GM21528 (cell line): ENCODE results near the gene GPR39.

Experiments
- ATAC-seq: cut with Tn5 transposase; IDR thresholded peaks from one replicate; pipeline ENCODE4 v1.9.1; 2021; ENCODE audit warnings: mild to moderate bottlenecking, moderate library complexity; ENCODE audit not compliant: unreplicated experiment, low FRiP score

GPR39 gene

GRCh38 chr2:132407784-132408183 is 8.8 kb upstream of the GPR39 start:
- no peak for ATAC-seq

GRCh38 chr2:132412021-132412420 is 4.6 kb upstream of the GPR39 start:
- ATAC-seq: no peak

- ATAC-seq: no peak
Observed at GRCh38 chr2:132414081-132414480, 2.5 kb upstream of the GPR39 start.

- no peak for ATAC-seq
Observed at GRCh38 chr2:132415256-132415914, 1.2 kb upstream of the GPR39 start.

GRCh38 chr2:132415915-132416722 is 486 bp upstream of the GPR39 start:
- no peak for ATAC-seq

GRCh38 chr2:132417430-132418035 is 928 bp downstream of the GPR39 start:
- no peak for ATAC-seq

- ATAC-seq: no peak
Observed at GRCh38 chr2:132419235-132419634, 2.6 kb downstream of the GPR39 start.

- ATAC-seq: no peak
Observed at GRCh38 chr2:132419941-132420340, 3.3 kb downstream of the GPR39 start.

GRCh38 chr2:132420816-132421805 is 4.5 kb downstream of the GPR39 start:
- no peak for ATAC-seq

GRCh38 chr2:132422736-132423135 is 6.1 kb downstream of the GPR39 start:
- ATAC-seq: no peak

GRCh38 chr2:132424526-132425121 is 8.0 kb downstream of the GPR39 start:
- ATAC-seq: no peak

- no peak for ATAC-seq
Observed at GRCh38 chr2:132426033-132426432, 9.4 kb downstream of the GPR39 start.

GRCh38 chr2:132426656-132427055 is 10.1 kb downstream of the GPR39 start:
- ATAC-seq: no peak

- ATAC-seq: no peak
Observed at GRCh38 chr2:132429351-132429750, 12.7 kb downstream of the GPR39 start.

- ATAC-seq: no peak
Observed at GRCh38 chr2:132429941-132430573, 13.5 kb downstream of the GPR39 start.

- ATAC-seq: no peak
Observed at GRCh38 chr2:132430895-132431294, 14.3 kb downstream of the GPR39 start.

- ATAC-seq: no peak
Observed at GRCh38 chr2:132437852-132438669, 21.5 kb downstream of the GPR39 start.

- ATAC-seq: no peak
Observed at GRCh38 chr2:132438691-132439090, 22.1 kb downstream of the GPR39 start.
